Measurements from ENCODE around the gene NEDD8.

NEDD8 gene

DNA sequence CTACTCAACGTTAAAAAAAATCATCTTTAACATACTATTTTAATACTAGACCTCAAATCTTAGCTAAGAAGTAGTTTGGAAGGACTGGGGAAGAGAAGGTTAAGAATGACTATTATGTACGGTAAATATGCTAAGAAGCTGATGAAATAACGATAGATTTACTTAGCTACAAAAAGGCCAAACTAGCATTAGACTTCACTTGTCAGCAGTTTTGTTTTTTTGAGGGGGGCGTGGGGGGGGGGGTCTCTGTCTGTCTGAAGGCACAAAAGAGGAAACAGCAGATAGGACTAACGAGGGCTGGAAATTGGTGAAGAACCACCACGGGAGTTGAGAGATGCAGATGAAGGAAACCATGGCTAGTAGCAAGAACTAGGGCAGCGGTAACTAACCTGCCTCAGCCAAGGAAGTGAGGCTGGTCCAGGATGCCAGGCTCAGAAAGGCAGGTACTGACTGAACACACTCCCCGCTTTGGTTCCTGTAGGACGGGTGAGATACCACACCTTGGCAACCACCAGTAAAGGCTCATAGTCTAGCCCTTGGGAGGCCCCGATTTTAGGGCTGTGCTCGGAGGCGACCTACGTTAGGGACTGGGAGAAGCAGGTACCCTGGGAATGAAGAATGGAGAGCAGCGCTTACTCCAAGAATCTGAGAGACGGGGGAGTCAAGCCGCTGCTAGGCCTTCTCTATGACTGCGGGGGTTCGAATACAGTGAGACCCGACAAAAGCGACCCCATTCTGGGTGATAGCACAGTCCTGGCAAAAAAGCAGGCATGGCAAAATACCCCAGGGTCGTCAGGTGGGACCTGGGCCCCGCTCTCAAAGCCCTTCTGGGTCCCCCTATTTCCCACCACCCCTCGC, 675 bp downstream of the NEDD8 start:
- no peak for TF ChIP-seq FOXP2 (optimal IDR thresholded peaks at IDR 0.05; ENCODE audit: borderline replicate concordance, extremely low read depth, extremely low read length, insufficient read depth)
- no peak for TF ChIP-seq TAF1 (IDR thresholded peaks at IDR 0.05; ENCODE audit: borderline replicate concordance, insufficient read depth, low read length)
- no peak for TF ChIP-seq POLR2AphosphoS5 (IDR thresholded peaks at IDR 0.05; ENCODE audit: low read depth, low read length)
- TF ChIP-seq, protein P1, sequence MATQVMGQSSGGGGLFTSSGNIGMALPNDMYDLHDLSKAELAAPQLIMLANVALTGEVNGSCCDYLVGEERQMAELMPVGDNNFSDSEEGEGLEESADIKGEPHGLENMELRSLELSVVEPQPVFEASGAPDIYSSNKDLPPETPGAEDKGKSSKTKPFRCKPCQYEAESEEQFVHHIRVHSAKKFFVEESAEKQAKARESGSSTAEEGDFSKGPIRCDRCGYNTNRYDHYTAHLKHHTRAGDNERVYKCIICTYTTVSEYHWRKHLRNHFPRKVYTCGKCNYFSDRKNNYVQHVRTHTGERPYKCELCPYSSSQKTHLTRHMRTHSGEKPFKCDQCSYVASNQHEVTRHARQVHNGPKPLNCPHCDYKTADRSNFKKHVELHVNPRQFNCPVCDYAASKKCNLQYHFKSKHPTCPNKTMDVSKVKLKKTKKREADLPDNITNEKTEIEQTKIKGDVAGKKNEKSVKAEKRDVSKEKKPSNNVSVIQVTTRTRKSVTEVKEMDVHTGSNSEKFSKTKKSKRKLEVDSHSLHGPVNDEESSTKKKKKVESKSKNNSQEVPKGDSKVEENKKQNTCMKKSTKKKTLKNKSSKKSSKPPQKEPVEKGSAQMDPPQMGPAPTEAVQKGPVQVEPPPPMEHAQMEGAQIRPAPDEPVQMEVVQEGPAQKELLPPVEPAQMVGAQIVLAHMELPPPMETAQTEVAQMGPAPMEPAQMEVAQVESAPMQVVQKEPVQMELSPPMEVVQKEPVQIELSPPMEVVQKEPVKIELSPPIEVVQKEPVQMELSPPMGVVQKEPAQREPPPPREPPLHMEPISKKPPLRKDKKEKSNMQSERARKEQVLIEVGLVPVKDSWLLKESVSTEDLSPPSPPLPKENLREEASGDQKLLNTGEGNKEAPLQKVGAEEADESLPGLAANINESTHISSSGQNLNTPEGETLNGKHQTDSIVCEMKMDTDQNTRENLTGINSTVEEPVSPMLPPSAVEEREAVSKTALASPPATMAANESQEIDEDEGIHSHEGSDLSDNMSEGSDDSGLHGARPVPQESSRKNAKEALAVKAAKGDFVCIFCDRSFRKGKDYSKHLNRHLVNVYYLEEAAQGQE (IDR thresholded peaks at IDR 0.05; ENCODE audit: insufficient read depth in 1 of 2, low read depth in 2 of 2, low read length in 2 of 2): no peak
- no peak for TF ChIP-seq SIN3A (IDR thresholded peaks at IDR 0.05; ENCODE audit: borderline replicate concordance, insufficient read depth, low read length)

DNA sequence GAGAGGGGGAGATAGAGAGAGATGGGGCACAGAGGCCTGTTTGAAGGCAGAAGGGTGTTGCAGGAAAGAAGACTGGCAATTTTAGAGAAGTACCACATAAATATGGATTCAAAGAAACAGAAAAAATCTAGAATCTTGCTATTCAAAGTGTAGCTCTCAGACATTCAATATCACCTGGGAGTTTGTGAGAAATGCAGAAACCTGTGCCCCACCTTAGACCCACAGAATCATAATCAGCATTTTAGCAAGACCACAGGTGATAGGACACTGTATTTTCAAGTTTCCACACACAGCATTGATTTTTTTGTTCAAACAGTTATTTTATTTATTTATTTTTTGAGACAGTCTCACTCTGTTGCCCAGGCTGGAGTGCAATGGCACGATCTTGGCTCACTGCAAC, 3.3 kb downstream of the NEDD8 start:
- TF ChIP-seq TAF1 (IDR thresholded peaks at IDR 0.05; ENCODE audit: borderline replicate concordance, insufficient read depth, low read length) (no peak), POLR2AphosphoS5 (IDR thresholded peaks at IDR 0.05; ENCODE audit: low read depth, low read length) (no peak), FOXP2 (optimal IDR thresholded peaks at IDR 0.05; ENCODE audit: borderline replicate concordance, extremely low read depth, extremely low read length, insufficient read depth) (no peak), SIN3A (IDR thresholded peaks at IDR 0.05; ENCODE audit: borderline replicate concordance, insufficient read depth, low read length) (no peak)
- TF ChIP-seq, protein P1 (IDR thresholded peaks at IDR 0.05; ENCODE audit: insufficient read depth in 1 of 2, low read depth in 2 of 2, low read length in 2 of 2): no peak

DNA sequence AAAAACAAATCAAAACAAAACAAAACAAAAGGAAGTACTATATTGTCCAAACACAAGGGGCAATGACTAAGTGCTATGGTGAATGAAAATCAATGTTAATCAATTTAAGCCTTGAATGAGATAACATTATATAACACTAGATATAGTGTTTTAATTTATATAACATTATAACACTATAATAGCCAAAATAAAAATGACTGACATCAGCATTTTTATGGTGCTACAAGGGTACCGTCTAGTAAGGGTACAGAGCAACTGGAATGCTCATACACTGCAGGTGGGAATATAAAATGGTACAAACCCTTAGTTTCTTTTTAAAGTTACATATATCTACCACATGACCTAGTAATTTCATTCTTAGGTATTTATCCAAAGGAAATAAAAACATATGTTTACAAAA, 5.7 kb downstream of the NEDD8 start:
- no peak for TF ChIP-seq TAF1 (IDR thresholded peaks at IDR 0.05; ENCODE audit: borderline replicate concordance, insufficient read depth, low read length)
- TF ChIP-seq, protein P1 (IDR thresholded peaks at IDR 0.05; ENCODE audit: insufficient read depth in 1 of 2, low read depth in 2 of 2, low read length in 2 of 2): no peak
- TF ChIP-seq POLR2AphosphoS5 (IDR thresholded peaks at IDR 0.05; ENCODE audit: low read depth, low read length): no peak
- TF ChIP-seq SIN3A (IDR thresholded peaks at IDR 0.05; ENCODE audit: borderline replicate concordance, insufficient read depth, low read length): no peak
- TF ChIP-seq FOXP2 (optimal IDR thresholded peaks at IDR 0.05; ENCODE audit: borderline replicate concordance, extremely low read depth, extremely low read length, insufficient read depth): no peak

DNA sequence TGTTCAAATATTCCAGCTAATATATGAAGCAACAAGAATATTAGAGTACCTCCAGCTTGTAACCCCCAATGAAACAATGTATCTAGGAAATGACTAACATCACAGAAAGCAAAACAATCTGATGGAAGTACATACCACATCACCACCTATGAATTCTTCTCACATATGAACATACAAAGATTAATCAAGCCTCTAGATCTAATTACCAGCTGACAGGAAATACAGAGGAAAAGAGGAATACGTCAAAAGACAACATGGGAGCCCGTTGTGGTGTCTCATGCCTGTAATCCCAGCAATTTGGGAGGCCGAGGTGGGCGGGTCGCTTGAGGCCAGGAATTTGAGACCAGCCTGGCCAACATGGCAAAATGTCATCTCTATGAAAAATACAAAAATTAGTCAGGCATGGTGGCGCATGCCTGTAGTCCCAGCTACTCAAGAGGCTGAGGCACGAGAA, 7.5 kb downstream of the NEDD8 start:
- no peak for TF ChIP-seq SIN3A (IDR thresholded peaks at IDR 0.05; ENCODE audit: borderline replicate concordance, insufficient read depth, low read length)
- no peak for TF ChIP-seq POLR2AphosphoS5 (IDR thresholded peaks at IDR 0.05; ENCODE audit: low read depth, low read length)
- no peak for TF ChIP-seq TAF1 (IDR thresholded peaks at IDR 0.05; ENCODE audit: borderline replicate concordance, insufficient read depth, low read length)
- no peak for TF ChIP-seq FOXP2 (optimal IDR thresholded peaks at IDR 0.05; ENCODE audit: borderline replicate concordance, extremely low read depth, extremely low read length, insufficient read depth)
- TF ChIP-seq, protein P1 (IDR thresholded peaks at IDR 0.05; ENCODE audit: insufficient read depth in 1 of 2, low read depth in 2 of 2, low read length in 2 of 2): no peak

Measured in PFSK-1 (cell line).